ENCODE measurements around the gene RPL3.

DNA sequence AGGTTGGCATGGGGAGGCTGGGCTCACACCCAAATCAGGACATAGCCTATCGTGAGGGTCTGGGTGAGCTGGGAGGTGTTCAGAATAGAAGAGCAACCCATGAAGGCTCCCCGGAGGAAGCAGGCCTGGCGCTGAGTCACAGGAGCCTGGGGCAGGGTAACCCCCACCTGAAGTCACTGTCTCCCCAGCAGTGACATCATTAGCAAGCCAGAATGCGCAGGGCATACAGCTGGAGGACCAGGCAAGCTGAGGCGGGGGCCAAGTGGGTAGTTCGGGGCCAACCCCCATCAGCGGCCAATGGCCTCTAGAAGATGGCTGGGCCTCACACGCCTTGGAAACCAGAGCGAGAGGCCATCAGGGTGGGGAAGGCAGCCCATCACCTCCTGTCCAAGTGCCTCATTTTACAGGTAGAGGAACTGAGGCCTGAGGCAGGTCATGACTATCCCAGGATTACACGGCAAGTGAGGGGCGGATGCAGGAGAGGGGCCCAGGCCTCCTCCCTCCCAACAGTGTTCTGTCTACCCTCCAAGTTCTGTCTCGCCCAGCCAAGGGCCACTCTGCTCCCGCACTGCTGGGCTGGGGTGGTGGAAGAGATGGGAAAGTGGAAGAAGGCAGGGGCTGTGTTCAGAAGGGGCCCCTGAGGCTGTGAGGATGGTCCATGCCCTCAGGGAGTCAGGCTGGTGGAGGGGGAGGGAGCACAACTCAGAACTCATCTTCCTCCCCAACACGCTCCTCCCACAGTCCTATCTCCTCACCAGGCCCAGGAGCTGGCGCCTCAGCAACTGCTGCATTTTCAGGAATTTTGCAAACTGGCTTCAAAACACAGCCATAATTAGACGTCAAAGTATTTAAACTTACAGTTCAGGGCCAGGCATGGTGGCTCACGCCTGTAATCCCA is 24.6 kb downstream of the RPL3 start:
- TF ChIP-seq, protein P1, sequence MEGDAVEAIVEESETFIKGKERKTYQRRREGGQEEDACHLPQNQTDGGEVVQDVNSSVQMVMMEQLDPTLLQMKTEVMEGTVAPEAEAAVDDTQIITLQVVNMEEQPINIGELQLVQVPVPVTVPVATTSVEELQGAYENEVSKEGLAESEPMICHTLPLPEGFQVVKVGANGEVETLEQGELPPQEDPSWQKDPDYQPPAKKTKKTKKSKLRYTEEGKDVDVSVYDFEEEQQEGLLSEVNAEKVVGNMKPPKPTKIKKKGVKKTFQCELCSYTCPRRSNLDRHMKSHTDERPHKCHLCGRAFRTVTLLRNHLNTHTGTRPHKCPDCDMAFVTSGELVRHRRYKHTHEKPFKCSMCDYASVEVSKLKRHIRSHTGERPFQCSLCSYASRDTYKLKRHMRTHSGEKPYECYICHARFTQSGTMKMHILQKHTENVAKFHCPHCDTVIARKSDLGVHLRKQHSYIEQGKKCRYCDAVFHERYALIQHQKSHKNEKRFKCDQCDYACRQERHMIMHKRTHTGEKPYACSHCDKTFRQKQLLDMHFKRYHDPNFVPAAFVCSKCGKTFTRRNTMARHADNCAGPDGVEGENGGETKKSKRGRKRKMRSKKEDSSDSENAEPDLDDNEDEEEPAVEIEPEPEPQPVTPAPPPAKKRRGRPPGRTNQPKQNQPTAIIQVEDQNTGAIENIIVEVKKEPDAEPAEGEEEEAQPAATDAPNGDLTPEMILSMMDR (IDR thresholded peaks at IDR 0.05; ENCODE audit: poor library complexity), result no peak
- TF ChIP-seq EZH2 (IDR thresholded peaks at IDR 0.05; ENCODE audit: borderline replicate concordance), result no peak
- no peak for TF ChIP-seq EZH2phosphoT487 (IDR thresholded peaks at IDR 0.05; ENCODE audit: low read depth, severe bottlenecking, unreplicated experiment)
